Loucy (cell line): ENCODE results near the gene SIGLEC12.

Source experiments
- H2AFZ ChIP-seq: fragments of 200-600 bp; sonication (generic); 2 replicates; pipeline ENCODE4 v1.6.0; 2016; ENCODE audit warnings: antibody characterized with exemption, mild to moderate bottlenecking, low read length, moderate library complexity
- H3F3A ChIP-seq: fragments of 200-600 bp; 2 replicates; pipeline ENCODE4 v1.6.0; 2016; ENCODE audit warnings: antibody characterized with exemption, low read depth, mild to moderate bottlenecking
- H3K27me3 ChIP-seq: fragments of 200-600 bp; sonication (generic); 2 replicates; pipeline ENCODE4 v1.6.1; 2014; ENCODE audit warnings: low read length, mild to moderate bottlenecking; ENCODE audit not compliant: insufficient read depth, poor library complexity, severe bottlenecking
- H3K36me3 ChIP-seq: fragments of 200-600 bp; sonication (generic); 2 replicates; pipeline ENCODE4 v1.6.1; 2016; ENCODE audit warnings: low read length; ENCODE audit not compliant: insufficient read depth
- H3K4me1 ChIP-seq: fragments of 200-600 bp; sonication (generic); 2 replicates; pipeline ENCODE4 v1.5.1; 2014; ENCODE audit warnings: low read length, mild to moderate bottlenecking; ENCODE audit not compliant: insufficient read depth, poor library complexity, severe bottlenecking
- H3K4me2 ChIP-seq: fragments of 200-600 bp; sonication (generic); 2 replicates; pipeline ENCODE4 v1.6.0; 2014; ENCODE audit warnings: antibody characterized with exemption, low read length, low read depth, mild to moderate bottlenecking; ENCODE audit not compliant: poor library complexity, severe bottlenecking
- H3K4me3 ChIP-seq: fragments of 200-600 bp; sonication (generic); 2 replicates; pipeline ENCODE4 v1.5.1; 2014; ENCODE audit warnings: low read length, mild to moderate bottlenecking, mixed read lengths; ENCODE audit not compliant: poor library complexity, severe bottlenecking
- H3K79me2 ChIP-seq: fragments of 200-600 bp; sonication (generic); 2 replicates; pipeline ENCODE4 v1.6.1; 2014; ENCODE audit warnings: low read length; ENCODE audit not compliant: insufficient read depth
- H3K9ac ChIP-seq: fragments of 200-600 bp; sonication (generic); 2 replicates; pipeline ENCODE4 v1.6.0; 2014; ENCODE audit warnings: mild to moderate bottlenecking, low read depth, low read length, moderate library complexity; ENCODE audit not compliant: poor library complexity, severe bottlenecking
- H3K9me2 ChIP-seq: fragments of 200-600 bp; sonication (generic); replicated peaks from 2 replicates; pipeline ENCODE4 v1.6.1; 2016; ENCODE audit warnings: low read depth, low read length, mixed read lengths
- H3K9me3 ChIP-seq: fragments of 200-600 bp; sonication (generic); 2 replicates; pipeline ENCODE4 v1.6.1; 2014; ENCODE audit warnings: mild to moderate bottlenecking, antibody characterized with exemption, low read length, low read depth; ENCODE audit not compliant: insufficient read depth
- H4K20me1 ChIP-seq: fragments of 200-600 bp; sonication (generic); 2 replicates; pipeline ENCODE4 v1.6.0; 2014; ENCODE audit warnings: antibody characterized with exemption, low read length, mild to moderate bottlenecking; ENCODE audit not compliant: insufficient read depth, poor library complexity, severe bottlenecking
- EZH2phosphoT487 ChIP-seq: fragments of 200-600 bp; IDR thresholded peaks from 2 replicates; pipeline ENCODE4 v1.6.1; 2018; ENCODE audit warnings: antibody characterized with exemption, mild to moderate bottlenecking, moderate library complexity, borderline replicate concordance
- TF ChIP-seq, protein P1 (sequence below): fragments of 200-600 bp; sonication (generic); conservative IDR thresholded peaks from 2 replicates; pipeline ENCODE4 v1.5.1; 2014; ENCODE audit warnings: mild to moderate bottlenecking, antibody characterized with exemption, low read length

SIGLEC12 gene

DNA sequence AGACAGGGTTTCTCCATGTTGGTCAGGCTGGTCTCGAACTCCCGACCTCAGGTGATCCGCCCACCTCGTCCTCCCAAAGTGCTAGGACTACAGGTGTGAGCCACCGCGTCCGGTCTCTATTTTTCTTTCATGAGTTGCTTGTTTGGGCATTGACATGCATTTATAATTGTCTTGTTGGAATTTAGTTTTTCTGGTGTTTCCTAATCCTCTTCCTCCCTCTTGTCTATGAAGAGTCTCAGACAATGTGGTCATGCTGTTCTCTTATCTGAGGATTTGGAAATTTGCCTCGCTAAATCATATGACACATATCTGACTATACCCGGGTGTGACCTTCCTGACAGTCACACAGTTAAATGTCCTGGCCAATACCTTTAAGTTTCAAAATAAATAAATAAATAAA, 30.6 kb downstream of the SIGLEC12 start:
- no peak overlapping the region for H3K4me2 ChIP-seq
- H2AFZ ChIP-seq, result no peak overlapping the region
- no peaks in the 10 kb centered on the region for H3K9me2 ChIP-seq
- H3K4me1 ChIP-seq, result peaks cover 37% of the 10 kb centered on the region
- no peaks in the 10 kb centered on the region for H4K20me1 ChIP-seq
- TF ChIP-seq EZH2phosphoT487, result no peak
- TF ChIP-seq, protein P1, sequence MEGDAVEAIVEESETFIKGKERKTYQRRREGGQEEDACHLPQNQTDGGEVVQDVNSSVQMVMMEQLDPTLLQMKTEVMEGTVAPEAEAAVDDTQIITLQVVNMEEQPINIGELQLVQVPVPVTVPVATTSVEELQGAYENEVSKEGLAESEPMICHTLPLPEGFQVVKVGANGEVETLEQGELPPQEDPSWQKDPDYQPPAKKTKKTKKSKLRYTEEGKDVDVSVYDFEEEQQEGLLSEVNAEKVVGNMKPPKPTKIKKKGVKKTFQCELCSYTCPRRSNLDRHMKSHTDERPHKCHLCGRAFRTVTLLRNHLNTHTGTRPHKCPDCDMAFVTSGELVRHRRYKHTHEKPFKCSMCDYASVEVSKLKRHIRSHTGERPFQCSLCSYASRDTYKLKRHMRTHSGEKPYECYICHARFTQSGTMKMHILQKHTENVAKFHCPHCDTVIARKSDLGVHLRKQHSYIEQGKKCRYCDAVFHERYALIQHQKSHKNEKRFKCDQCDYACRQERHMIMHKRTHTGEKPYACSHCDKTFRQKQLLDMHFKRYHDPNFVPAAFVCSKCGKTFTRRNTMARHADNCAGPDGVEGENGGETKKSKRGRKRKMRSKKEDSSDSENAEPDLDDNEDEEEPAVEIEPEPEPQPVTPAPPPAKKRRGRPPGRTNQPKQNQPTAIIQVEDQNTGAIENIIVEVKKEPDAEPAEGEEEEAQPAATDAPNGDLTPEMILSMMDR, result no peak
- no peaks in the 10 kb centered on the region for H3K9me3 ChIP-seq
- H3F3A ChIP-seq, result peaks cover 7% of the 10 kb centered on the region; the same call in 1 of the 2 replicates
- H3K27me3 ChIP-seq, result no peaks in the 10 kb centered on the region
- H3K4me3 ChIP-seq, result no peak overlapping the region
- peaks cover 22% of the 10 kb centered on the region for H3K79me2 ChIP-seq
- no peaks in the 10 kb centered on the region for H3K36me3 ChIP-seq
- H3K9ac ChIP-seq, result no peak overlapping the region

DNA sequence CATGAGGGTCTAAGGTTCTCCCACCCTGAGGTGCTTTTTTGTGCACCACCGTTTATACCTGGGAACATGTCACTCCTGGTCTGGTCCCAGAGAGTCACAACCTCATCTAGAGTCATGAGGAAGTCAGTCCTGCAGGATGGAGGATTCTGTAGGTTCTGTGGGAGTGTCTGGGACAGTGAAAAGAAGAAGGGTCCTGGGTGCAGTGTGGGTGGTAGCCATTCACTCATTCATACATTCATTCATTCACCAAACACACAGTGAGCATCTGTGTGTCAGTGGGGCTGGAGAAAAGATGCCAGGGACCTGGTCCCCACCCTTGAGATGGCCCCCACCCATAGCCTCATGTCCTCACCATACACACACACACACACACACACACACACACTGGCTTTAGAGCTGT, 32.0 kb downstream of the SIGLEC12 start:
- H2AFZ ChIP-seq, result no peak overlapping the region
- H4K20me1 ChIP-seq, result no peaks in the 10 kb centered on the region
- H3K4me1 ChIP-seq, result peaks cover 41% of the 10 kb centered on the region
- no peaks in the 10 kb centered on the region for H3K27me3 ChIP-seq
- H3K9ac ChIP-seq, result peak overlapping the region; percentile 90
- peak overlapping the region; percentile 78 for H3K4me3 ChIP-seq
- H3K9me2 ChIP-seq, result no peaks in the 10 kb centered on the region
- no peaks in the 10 kb centered on the region for H3K9me3 ChIP-seq
- peaks cover 31% of the 10 kb centered on the region for H3K79me2 ChIP-seq
- H3K36me3 ChIP-seq, result no peaks in the 10 kb centered on the region
- H3F3A ChIP-seq, result peaks cover 7% of the 10 kb centered on the region; the same call in 1 of the 2 replicates
- no peak for TF ChIP-seq EZH2phosphoT487
- TF ChIP-seq, protein P1, result no peak
- H3K4me2 ChIP-seq, result peak overlapping the region; percentile 90

DNA sequence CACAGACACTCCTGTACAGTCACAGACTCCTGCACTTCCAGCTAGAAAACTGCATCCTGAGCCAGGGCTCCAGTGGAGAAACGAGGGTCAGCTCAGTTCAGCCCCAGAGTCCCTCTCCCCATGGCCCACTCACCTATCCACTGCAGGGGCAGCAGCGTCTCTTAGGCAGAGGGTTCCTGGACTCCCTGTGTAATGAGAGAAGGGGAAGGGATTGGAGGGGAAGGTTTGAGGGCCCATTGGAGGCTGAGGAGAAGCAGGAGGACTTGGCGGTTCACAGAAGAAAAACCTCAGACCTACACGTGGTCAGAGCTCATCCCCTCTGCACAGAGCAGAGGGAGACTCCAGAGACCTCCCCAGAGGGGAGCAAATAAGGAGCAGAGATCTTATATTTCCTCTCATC, 32.4 kb downstream of the SIGLEC12 start:
- no peaks in the 10 kb centered on the region for H3K27me3 ChIP-seq
- no peak overlapping the region for H2AFZ ChIP-seq
- H3K79me2 ChIP-seq, result peaks cover 31% of the 10 kb centered on the region
- peak overlapping the region; percentile 90 for H3K4me2 ChIP-seq
- no peaks in the 10 kb centered on the region for H3K36me3 ChIP-seq
- peaks cover 7% of the 10 kb centered on the region; the same call in 1 of the 2 replicates for H3F3A ChIP-seq
- TF ChIP-seq, protein P1, result no peak
- no peak for TF ChIP-seq EZH2phosphoT487
- no peaks in the 10 kb centered on the region for H4K20me1 ChIP-seq
- H3K4me3 ChIP-seq, result peak overlapping the region; percentile 78
- peak overlapping the region; percentile 90 for H3K9ac ChIP-seq
- no peaks in the 10 kb centered on the region for H3K9me2 ChIP-seq
- H3K9me3 ChIP-seq, result no peaks in the 10 kb centered on the region
- H3K4me1 ChIP-seq, result peaks cover 41% of the 10 kb centered on the region
